ENCODE results near the gene CTXN2. TPM values are rescaled to one million over a fixed set of nuclear protein-coding genes. Genes with fewer than 3 reads are reported as not detected.

The CTXN2 gene
- total and polyA plus RNA-seq, 9 of the 15 experiments (the other 6 are each of a cell fraction or from before 2014, with no cell fraction given): not detected

DNA sequence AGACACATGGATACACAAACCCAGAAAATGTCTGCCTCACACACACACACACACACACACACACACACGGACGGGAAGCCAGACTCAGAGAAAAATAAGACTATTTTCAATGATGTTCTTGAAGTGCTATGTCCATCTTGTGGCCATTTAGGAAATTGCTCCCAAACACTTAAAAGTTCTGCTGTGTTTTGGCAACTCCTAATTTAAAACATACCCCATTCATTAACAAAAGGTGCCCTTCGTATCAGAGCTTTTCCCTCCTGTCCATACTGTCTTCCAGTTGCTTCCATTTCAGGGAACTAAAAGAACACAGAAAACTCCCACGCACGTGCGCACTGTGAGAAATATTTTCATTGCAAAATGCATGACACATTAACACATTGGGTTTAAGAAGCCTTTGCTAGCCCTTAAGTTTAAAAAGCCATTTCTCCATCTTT is 59.2 kb downstream of the CTXN2 start:
- intact Hi-C loops (cut with micrococcal nuclease) (no loop called here), in situ Hi-C loops (cut with MboI) (no loop called here)
- H2AFZ ChIP-seq (ENCODE audit: low read depth, low read length): no peak overlapping the region
- ATAC-seq (peak; percentile 63), DNase-seq (ENCODE audit: extremely low read depth in 1 of 4, low spot score in 3 of 4) (peak; percentile 22 to 49 (median 28)), FAIRE-seq (peak; percentile 90)
- CTCF ChIA-PET (ENCODE audit: low intra/inter-chr PET ratio): no interaction called here
- H3K4me2 ChIP-seq (ENCODE audit: insufficient read depth, low read length): no peak overlapping the region
- TF ChIP-seq MEF2A (IDR thresholded peaks at IDR 0.05; ENCODE audit: control insufficient read depth, low read depth, low read length) (no peak), RAD21 (CRISPR knock-in tag; conservative IDR thresholded peaks at IDR 0.05 in 1 of 2, IDR thresholded peaks at IDR 0.05 in 1 of 2) (peak; percentile 41 to 68; a peak in 3 of 4 replicates), FOXJ3 (CRISPR knock-in tag; IDR thresholded peaks at IDR 0.05) (no peak), SMC3 (conservative IDR thresholded peaks at IDR 0.05; ENCODE audit: insufficient read depth, low read depth, low read length) (peak; percentile 35; the same call in 1 of the 2 replicates)
- TF ChIP-seq, protein P1, sequence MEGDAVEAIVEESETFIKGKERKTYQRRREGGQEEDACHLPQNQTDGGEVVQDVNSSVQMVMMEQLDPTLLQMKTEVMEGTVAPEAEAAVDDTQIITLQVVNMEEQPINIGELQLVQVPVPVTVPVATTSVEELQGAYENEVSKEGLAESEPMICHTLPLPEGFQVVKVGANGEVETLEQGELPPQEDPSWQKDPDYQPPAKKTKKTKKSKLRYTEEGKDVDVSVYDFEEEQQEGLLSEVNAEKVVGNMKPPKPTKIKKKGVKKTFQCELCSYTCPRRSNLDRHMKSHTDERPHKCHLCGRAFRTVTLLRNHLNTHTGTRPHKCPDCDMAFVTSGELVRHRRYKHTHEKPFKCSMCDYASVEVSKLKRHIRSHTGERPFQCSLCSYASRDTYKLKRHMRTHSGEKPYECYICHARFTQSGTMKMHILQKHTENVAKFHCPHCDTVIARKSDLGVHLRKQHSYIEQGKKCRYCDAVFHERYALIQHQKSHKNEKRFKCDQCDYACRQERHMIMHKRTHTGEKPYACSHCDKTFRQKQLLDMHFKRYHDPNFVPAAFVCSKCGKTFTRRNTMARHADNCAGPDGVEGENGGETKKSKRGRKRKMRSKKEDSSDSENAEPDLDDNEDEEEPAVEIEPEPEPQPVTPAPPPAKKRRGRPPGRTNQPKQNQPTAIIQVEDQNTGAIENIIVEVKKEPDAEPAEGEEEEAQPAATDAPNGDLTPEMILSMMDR (IDR thresholded peaks at IDR 0.05 in 2 of 3, conservative IDR thresholded peaks at IDR 0.05 in 1 of 3; ENCODE audit: insufficient read depth in 2 of 3, low read depth in 1 of 3, low read length in 3 of 3): peak; percentile 40 to 62 (median 61); a peak in 5 of 6 replicates
- TF ChIP-seq, protein P2, sequence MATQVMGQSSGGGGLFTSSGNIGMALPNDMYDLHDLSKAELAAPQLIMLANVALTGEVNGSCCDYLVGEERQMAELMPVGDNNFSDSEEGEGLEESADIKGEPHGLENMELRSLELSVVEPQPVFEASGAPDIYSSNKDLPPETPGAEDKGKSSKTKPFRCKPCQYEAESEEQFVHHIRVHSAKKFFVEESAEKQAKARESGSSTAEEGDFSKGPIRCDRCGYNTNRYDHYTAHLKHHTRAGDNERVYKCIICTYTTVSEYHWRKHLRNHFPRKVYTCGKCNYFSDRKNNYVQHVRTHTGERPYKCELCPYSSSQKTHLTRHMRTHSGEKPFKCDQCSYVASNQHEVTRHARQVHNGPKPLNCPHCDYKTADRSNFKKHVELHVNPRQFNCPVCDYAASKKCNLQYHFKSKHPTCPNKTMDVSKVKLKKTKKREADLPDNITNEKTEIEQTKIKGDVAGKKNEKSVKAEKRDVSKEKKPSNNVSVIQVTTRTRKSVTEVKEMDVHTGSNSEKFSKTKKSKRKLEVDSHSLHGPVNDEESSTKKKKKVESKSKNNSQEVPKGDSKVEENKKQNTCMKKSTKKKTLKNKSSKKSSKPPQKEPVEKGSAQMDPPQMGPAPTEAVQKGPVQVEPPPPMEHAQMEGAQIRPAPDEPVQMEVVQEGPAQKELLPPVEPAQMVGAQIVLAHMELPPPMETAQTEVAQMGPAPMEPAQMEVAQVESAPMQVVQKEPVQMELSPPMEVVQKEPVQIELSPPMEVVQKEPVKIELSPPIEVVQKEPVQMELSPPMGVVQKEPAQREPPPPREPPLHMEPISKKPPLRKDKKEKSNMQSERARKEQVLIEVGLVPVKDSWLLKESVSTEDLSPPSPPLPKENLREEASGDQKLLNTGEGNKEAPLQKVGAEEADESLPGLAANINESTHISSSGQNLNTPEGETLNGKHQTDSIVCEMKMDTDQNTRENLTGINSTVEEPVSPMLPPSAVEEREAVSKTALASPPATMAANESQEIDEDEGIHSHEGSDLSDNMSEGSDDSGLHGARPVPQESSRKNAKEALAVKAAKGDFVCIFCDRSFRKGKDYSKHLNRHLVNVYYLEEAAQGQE (IDR thresholded peaks at IDR 0.05; ENCODE audit: borderline replicate concordance): peak; percentile 36; the same call in 1 of the 2 replicates
- TF ChIP-seq, protein P2 (CRISPR knock-in tag; IDR thresholded peaks at IDR 0.05; ENCODE audit: low read depth): no peak
- H3K36me3 ChIP-seq (ENCODE audit: control insufficient read depth, insufficient read depth, low read length): no peaks in the 10 kb centered on the region
- no peak overlapping the region for H3K4me3 ChIP-seq
- POLR2A ChIA-PET: no interaction called here
- BruUV-seq (replicated peaks): no TSS peak
- no peak overlapping the region for H3K27ac ChIP-seq (ENCODE audit: extremely low read depth, low read depth, low read length)
- no peaks in the 10 kb centered on the region for H3K9me1 ChIP-seq (ENCODE audit: control insufficient read depth, insufficient read depth, low read length)
- no peaks in the 10 kb centered on the region for H3K79me2 ChIP-seq (ENCODE audit: control insufficient read depth, insufficient read depth, low read length)
- H4K20me1 ChIP-seq (replicated peaks; ENCODE audit: control insufficient read depth, insufficient read depth, low read length): no peaks in the 10 kb centered on the region
- WGBS (ENCODE audit: insufficient coverage, low coverage, missing lambda C conversion rate): 2% methylated on average over 6 of the region's 6 CpGs
- H3K9ac ChIP-seq (ENCODE audit: insufficient read depth in 1 of 2, low read depth in 2 of 2, low read length in 2 of 2): no peak overlapping the region
- peaks cover 0 to 3% of the 10 kb centered on the region in 2 experiments; a peak in 1 of 5 replicates for H3K27me3 ChIP-seq (ENCODE audit: control insufficient read depth in 2 of 2, insufficient read depth in 2 of 2, low read length in 2 of 2)
- no peaks in the 10 kb centered on the region for H3K4me1 ChIP-seq (replicated peaks in 1 of 2; ENCODE audit: control insufficient read depth in 2 of 2, insufficient read depth in 2 of 2, low read length in 2 of 2)
- H3K9me3 ChIP-seq (replicated peaks; ENCODE audit: control insufficient read depth, insufficient read depth, low read depth, low read length): no peaks in the 10 kb centered on the region

All from K562 (cell line).